K562 (cell line): ENCODE data around the gene SLC36A3. TPM values are rescaled to one million over a fixed set of nuclear protein-coding genes. Genes with fewer than 3 reads are reported as not detected.

Source experiments
- ATAC-seq: fragments of 200-7000 bp; cut with Tn5 transposase; 3 replicates; pipeline ENCODE4 v1.9.1; 2020; ENCODE audit warnings: moderate library complexity
- BruUV-seq: library from RNA; stranded (reverse); fragments of 400-500 nt; replicated peaks from 2 replicates; lab custom pipeline; 2021; lab: Mats Ljungman, UMichigan
- CTCF ChIA-PET: fragments of 300-600 bp; formaldehyde crosslinking; extraction: SDS; loops from one replicate; lab custom pipeline; 2021; ENCODE audit warnings: low intra/inter-chr PET ratio; lab: Yijun Ruan, JAX
- POLR2A ChIA-PET: fragments of 300-600, 350-650 bp; sonication (Branson Sonifier 250); formaldehyde crosslinking; extraction: SDS; loops from one replicate; lab custom pipeline; 2021; ENCODE audit warnings: antibody characterized with exemption, inconsistent platforms; lab: Yijun Ruan, JAX
- DNase-seq, 4 experiments: peaks; one replicate each; pipeline versions ENCODE4 v3.0.0 to v3.0.0-alpha.2; 2011 to 2018; ENCODE audit warnings: low spot score in 3 of 4, mixed read lengths in 3 of 4; ENCODE audit errors: extremely low read depth in 1 of 4
- FAIRE-seq: peaks from 2 replicates; lab custom pipeline; 2011; peaks lifted over from hg19 to GRCh38; lab: Jason Lieb, UNC
- H2AFZ ChIP-seq: 2 replicates; pipeline ENCODE4 v1.6.0; 2011; ENCODE audit warnings: low read depth, low read length, control low read depth, inconsistent platforms
- H3K27ac ChIP-seq: fragments of 200-600 bp; 3 replicates; pipeline ENCODE4 v1.8.0; 2011; ENCODE audit warnings: low read depth, mild to moderate bottlenecking, control low read depth, inconsistent platforms, low read length, moderate library complexity, mixed read lengths; ENCODE audit errors: extremely low read depth
- H3K27me3 ChIP-seq, 2 experiments: fragments of 300-600 bp in 1 of 2; 2 replicates in 1 of 2; 3 replicates in 1 of 2; pipeline versions ENCODE4 v1.6.0 to v1.8.0; 2011; ENCODE audit warnings: inconsistent platforms in 2 of 2, low read length in 2 of 2, mild to moderate bottlenecking in 1 of 2, mixed read lengths in 1 of 2, moderate library complexity in 1 of 2; ENCODE audit not compliant: control insufficient read depth in 2 of 2, insufficient read depth in 2 of 2
- H3K36me3 ChIP-seq: fragments of 300-600 bp; 3 replicates; pipeline ENCODE4 v1.8.0; 2011; ENCODE audit warnings: mild to moderate bottlenecking, low read length, inconsistent platforms; ENCODE audit not compliant: control insufficient read depth, insufficient read depth
- H3K4me1 ChIP-seq, 2 experiments: fragments of 200-600 bp in 1 of 2; replicated peaks in 1 of 2; 2 replicates in 1 of 2; 3 replicates in 1 of 2; pipeline versions ENCODE4 v1.5.1 to v1.8.0; 2011; ENCODE audit warnings: inconsistent platforms in 2 of 2, low read length in 2 of 2, mild to moderate bottlenecking in 1 of 2, mixed read lengths in 1 of 2, moderate library complexity in 1 of 2; ENCODE audit not compliant: control insufficient read depth in 2 of 2, insufficient read depth in 2 of 2
- H3K4me2 ChIP-seq: 2 replicates; pipeline ENCODE4 v1.6.1; 2011; ENCODE audit warnings: low read length, control low read depth, inconsistent platforms, mixed read lengths; ENCODE audit not compliant: insufficient read depth
- H3K4me3 ChIP-seq: fragments of 200-600 bp; sonication (generic), shearing (Covaris generic); 2 replicates; pipeline ENCODE4 v1.5.1; 2016; ENCODE audit warnings: control low read depth, inconsistent platforms
- H3K79me2 ChIP-seq: fragments of 200-600 bp; 3 replicates; pipeline ENCODE4 v1.8.0; 2011; ENCODE audit warnings: low read length, inconsistent platforms; ENCODE audit not compliant: control insufficient read depth, insufficient read depth
- H3K9ac ChIP-seq, 2 experiments: 2 replicates each; pipeline versions ENCODE4 v1.6.0 to v1.6.1; 2011; ENCODE audit warnings: low read depth in 2 of 2, low read length in 2 of 2, control low read depth in 1 of 2, inconsistent platforms in 1 of 2, mild to moderate bottlenecking in 1 of 2, mixed read lengths in 1 of 2; ENCODE audit not compliant: insufficient read depth in 1 of 2
- H3K9me1 ChIP-seq: one replicate; pipeline ENCODE4 v1.6.0; 2011; ENCODE audit warnings: inconsistent platforms, mild to moderate bottlenecking, low read length, moderate library complexity; ENCODE audit not compliant: control insufficient read depth, insufficient read depth
- H3K9me3 ChIP-seq: replicated peaks from 2 replicates; pipeline ENCODE4 v1.5.1; 2011; ENCODE audit warnings: low read depth, low read length, inconsistent platforms; ENCODE audit not compliant: control insufficient read depth, insufficient read depth
- H4K20me1 ChIP-seq: replicated peaks from 2 replicates; pipeline ENCODE4 v1.6.1; 2011; ENCODE audit warnings: low read length, inconsistent platforms, mixed read lengths; ENCODE audit not compliant: control insufficient read depth, insufficient read depth
- ASH1L ChIP-seq: fragments of 450-650 bp; IDR thresholded peaks from 2 replicates; pipeline ENCODE4 v1.6.1; 2018; ENCODE audit warnings: borderline replicate concordance, mild to moderate bottlenecking, low read depth; ENCODE audit not compliant: partially characterized antibody
- BCL6 ChIP-seq: fragments of 250-450 bp; sonication (Bioruptor Pico); IDR thresholded peaks from 2 replicates; pipeline ENCODE4 v1.4.0; 2020
- BCOR ChIP-seq: fragments of 450-650 bp; IDR thresholded peaks from 2 replicates; pipeline ENCODE4 v1.6.1; 2016
- BMI1 ChIP-seq: fragments of 150-350 bp; IDR thresholded peaks from 2 replicates; pipeline ENCODE4 v1.6.1; 2014; ENCODE audit warnings: low read length
- CEBPB ChIP-seq: fragments of 450-650 bp; IDR thresholded peaks from 2 replicates; pipeline ENCODE4 v1.6.1; 2016; ENCODE audit warnings: missing genetic modification characterization, missing compliant biosample characterization
- CHD1 ChIP-seq: fragments of 200-600 bp; sonication (generic); IDR thresholded peaks from one replicate; pipeline ENCODE4 v1.6.1; 2012; ENCODE audit warnings: mild to moderate bottlenecking, moderate library complexity, low read length, inconsistent platforms
- CREM ChIP-seq: IDR thresholded peaks from 2 replicates; pipeline ENCODE4 v1.6.1; 2014; ENCODE audit warnings: antibody characterized with exemption, low read depth
- DACH1 ChIP-seq: fragments of 450-650 bp; IDR thresholded peaks from 2 replicates; pipeline ENCODE4 v1.6.1; 2018; ENCODE audit not compliant: partially characterized antibody
- KAT2B ChIP-seq: IDR thresholded peaks from one replicate; pipeline ENCODE4 v1.6.1; 2012; ENCODE audit warnings: low read depth, mild to moderate bottlenecking, control low read depth, inconsistent platforms, low read length, moderate library complexity
- MTA2 ChIP-seq: fragments of 450-650 bp; IDR thresholded peaks from 2 replicates; pipeline ENCODE4 v1.6.1; 2016; ENCODE audit warnings: low read depth
- PML ChIP-seq: IDR thresholded peaks from 2 replicates; pipeline ENCODE4 v1.6.1; 2012; ENCODE audit warnings: low read length, inconsistent platforms
- RBBP5 ChIP-seq: fragments of 200-600 bp; sonication (generic); IDR thresholded peaks from 2 replicates; pipeline ENCODE4 v1.6.1; 2012; ENCODE audit warnings: borderline replicate concordance, mild to moderate bottlenecking, low read length, control low read depth, inconsistent platforms; ENCODE audit not compliant: insufficient read depth, poor library complexity, severe bottlenecking
- RBM25 ChIP-seq: fragments of 200-400 bp; formaldehyde crosslinking; IDR thresholded peaks from 2 replicates; pipeline ENCODE4 v1.6.1; 2018; ENCODE audit warnings: low read length, low read depth, moderate library complexity; ENCODE audit not compliant: severe bottlenecking
- RFX7 ChIP-seq: fragments of 250-450 bp; sonication (Bioruptor Pico); IDR thresholded peaks from 2 replicates; pipeline ENCODE4 v1.5.1; 2021; ENCODE audit warnings: mild to moderate bottlenecking
- SRSF3 ChIP-seq: fragments of 200-400 bp; formaldehyde crosslinking; IDR thresholded peaks from 2 replicates; pipeline ENCODE4 v1.6.1; 2016; ENCODE audit warnings: mild to moderate bottlenecking, low read length, moderate library complexity; ENCODE audit not compliant: insufficient read depth
- STAT5B ChIP-seq: fragments of 250-450 bp; sonication (Bioruptor Pico); IDR thresholded peaks from 2 replicates; pipeline ENCODE4 v1.8.0; 2021; ENCODE audit warnings: mild to moderate bottlenecking, inconsistent platforms
- TCF7L2 ChIP-seq: fragments of 150-350 bp; IDR thresholded peaks from 2 replicates; pipeline ENCODE4 v1.6.1; 2016; ENCODE audit warnings: low read depth, mild to moderate bottlenecking, low read length, moderate library complexity
- ZNF384 ChIP-seq: IDR thresholded peaks from 2 replicates; pipeline ENCODE4 v1.6.1; 2012; ENCODE audit warnings: low read depth, low read length, improper control_type of control experiment
- ZNF740 ChIP-seq, 3 experiments: fragments of 200-800 bp in 1 of 3; sonication (Bioruptor generic) in 1 of 3; sonication (generic) in 1 of 3; formaldehyde crosslinking in 1 of 3; IDR thresholded peaks; 2 replicates each; pipeline versions ENCODE4 v1.6.1 to v1.8.0; 2016 to 2022; ENCODE audit warnings: mild to moderate bottlenecking in 2 of 3, missing compliant biosample characterization in 2 of 3, missing genetic modification characterization in 2 of 3, missing genetic modification reagents in 1 of 3
- WGBS: fragments of 100-300 bp; shearing (Covaris generic); methylation state at CpG from one replicate; pipeline ENCODE4 v1.1.6; 2016; ENCODE audit warnings: low coverage, mixed read lengths; ENCODE audit not compliant: insufficient coverage; ENCODE audit errors: missing lambda C conversion rate; 5-methylcytosine and 5-hydroxymethylcytosine counted together
- in situ Hi-C: fragments of 300-500 bp; cut with MboI; formaldehyde crosslinking; loops from 4 replicates; pipeline ENCODE4 v1.15.0; 2018; ENCODE audit warnings: inconsistent platforms, mixed read lengths
- intact Hi-C: fragments of 100-400 bp; cut with micrococcal nuclease; formaldehyde crosslinking; loops from 2 replicates; pipeline ENCODE4 v1.14.2; 2022
- polyA plus RNA-seq, 8 experiments: library from polyadenylated mRNA; depleted of rRNA in 4 of 8; stranded (reverse) in 5 of 8; unstranded in 3 of 8; fragments of >200 nt; fragmentation: Nextera tagmentation in 2 of 8; fragmentation: Illumina TruSeq in 1 of 8; extraction: Ambion mirVana in 2 of 8; extraction: Trizol in 1 of 8; gene quantifications; 2 replicates each; pipeline versions ENCODE4 v1.2.1 to v1.2.3, GENCODE V29; 2011 to 2014; ENCODE audit warnings: inconsistent platforms in 1 of 8, missing spikeins in 1 of 8
- total RNA-seq, 7 experiments: library from RNA; depleted of rRNA in 6 of 7; stranded (reverse); fragments of >200 nt in 6 of 7; fragmentation: Illumina TruSeq in 2 of 7; extraction: Trizol in 2 of 7; gene quantifications; 2 replicates each; pipeline versions ENCODE4 v1.2.1 to v1.2.3, GENCODE V29; 2011 to 2021; ENCODE audit warnings: low replicate concordance in 1 of 7
- TF ChIP-seq, protein P1 (sequence below): sonication (generic); formaldehyde crosslinking; IDR thresholded peaks from 2 replicates; pipeline ENCODE4 v1.5.0; 2020; ENCODE audit warnings: missing genetic modification reagents
- TF ChIP-seq, protein P2 (sequence below): sonication (generic); formaldehyde crosslinking; IDR thresholded peaks from 2 replicates; pipeline ENCODE4 v1.8.0; 2022; ENCODE audit warnings: mild to moderate bottlenecking, missing genetic modification reagents

SLC36A3 gene
- total and polyA plus RNA-seq, 9 of the 15 experiments (the other 6 are each of a cell fraction or from before 2014, with no cell fraction given) = not detected

DNA sequence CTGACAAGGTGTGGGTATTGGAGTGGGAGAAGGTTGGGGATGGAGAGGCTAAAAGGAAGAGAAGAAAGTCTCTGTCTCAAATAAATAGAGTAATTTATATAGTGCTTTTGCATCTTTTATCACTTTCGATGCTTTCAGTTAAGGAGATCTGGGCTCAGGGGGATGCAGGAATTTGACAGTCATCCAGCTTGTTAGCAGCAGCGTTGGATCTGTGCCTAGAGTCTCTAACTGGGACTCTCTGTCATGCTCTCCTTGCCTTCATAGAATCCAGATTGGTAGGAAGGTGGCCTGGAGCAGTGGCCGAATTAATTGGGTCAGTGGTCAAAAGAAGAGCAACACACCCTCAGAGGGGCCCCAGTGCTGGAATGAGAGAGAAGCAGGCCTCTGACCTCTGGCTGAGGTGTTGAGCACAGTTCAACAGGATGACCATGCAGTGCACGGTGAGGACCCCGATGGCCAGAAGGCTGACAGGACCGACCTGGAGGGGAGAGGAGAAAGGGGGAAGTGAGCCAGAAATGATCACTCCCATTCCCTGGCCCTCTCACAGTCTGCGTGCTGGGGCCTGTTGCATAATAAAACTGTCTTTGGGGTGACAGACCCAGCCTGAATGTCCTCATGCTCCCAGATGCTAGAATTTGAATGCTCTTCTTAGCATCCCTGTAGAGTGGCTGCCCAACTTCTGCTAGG, 7.6 kb downstream of the SLC36A3 start (continued):
- no peak for TF ChIP-seq CREM
- TF ChIP-seq CHD1 = no peak
- TF ChIP-seq ZNF384 = no peak
- no peak for TF ChIP-seq MTA2
- TF ChIP-seq DACH1 = no peak

DNA sequence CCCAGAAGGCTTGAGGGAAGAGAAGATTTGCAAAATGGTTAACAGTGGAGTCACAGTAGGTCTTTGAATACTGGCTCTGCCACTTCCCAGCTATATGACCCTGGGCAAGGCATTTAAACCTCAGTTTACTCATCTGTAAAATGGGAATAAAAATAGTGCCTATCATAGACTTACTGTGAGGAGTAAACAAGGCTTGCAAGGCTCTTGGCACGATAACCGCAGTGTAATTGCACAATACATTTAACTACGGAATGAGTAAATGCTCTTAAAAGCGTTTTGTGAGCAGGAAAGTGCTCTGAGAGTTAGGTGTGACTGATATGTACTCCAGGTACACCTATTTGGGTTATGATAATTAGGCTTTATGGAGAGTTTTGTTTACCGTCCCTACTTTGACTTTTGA, 8.4 kb downstream of the SLC36A3 start:
- Histone ChIP-seq H2AFZ (no peak overlapping the region), H3K79me2 (no peaks in the 10 kb centered on the region), H3K9me3 (no peaks in the 10 kb centered on the region), H3K27ac (no peak overlapping the region), H3K4me3 (no peak overlapping the region), H3K4me2 (no peak overlapping the region), H3K4me1 (no peaks in the 10 kb centered on the region), H3K9me1 (no peaks in the 10 kb centered on the region), H3K36me3 (no peaks in the 10 kb centered on the region), H3K27me3 (peaks cover 6 to 12% of the 10 kb centered on the region in 2 experiments; a peak in 4 of 5 replicates), H3K9ac (no peak overlapping the region), H4K20me1 (no peaks in the 10 kb centered on the region)
- intact Hi-C loops = no loop called here
- ATAC-seq = no peak
- no TSS peak for BruUV-seq
- no peak for FAIRE-seq
- POLR2A ChIA-PET = interaction anchor here (0.6 kb wide), 2 partner anchors 169 to 446 kb away, joined by 3 to 4 read pairs; no protein-coding TSS in a partner anchor
- CTCF ChIA-PET = no interaction called here
- in situ Hi-C loops = no loop called here
- no peak for DNase-seq
- 1% methylated on average over 5 of the region's 5 CpGs for WGBS
- TF ChIP-seq STAT5B = no peak
- TF ChIP-seq, protein P1, sequence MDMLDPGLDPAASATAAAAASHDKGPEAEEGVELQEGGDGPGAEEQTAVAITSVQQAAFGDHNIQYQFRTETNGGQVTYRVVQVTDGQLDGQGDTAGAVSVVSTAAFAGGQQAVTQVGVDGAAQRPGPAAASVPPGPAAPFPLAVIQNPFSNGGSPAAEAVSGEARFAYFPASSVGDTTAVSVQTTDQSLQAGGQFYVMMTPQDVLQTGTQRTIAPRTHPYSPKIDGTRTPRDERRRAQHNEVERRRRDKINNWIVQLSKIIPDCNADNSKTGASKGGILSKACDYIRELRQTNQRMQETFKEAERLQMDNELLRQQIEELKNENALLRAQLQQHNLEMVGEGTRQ (CRISPR knock-in tag) = no peak
- TF ChIP-seq CEBPB = peak; percentile 62
- no peak for TF ChIP-seq RBBP5
- TF ChIP-seq, protein P2, sequence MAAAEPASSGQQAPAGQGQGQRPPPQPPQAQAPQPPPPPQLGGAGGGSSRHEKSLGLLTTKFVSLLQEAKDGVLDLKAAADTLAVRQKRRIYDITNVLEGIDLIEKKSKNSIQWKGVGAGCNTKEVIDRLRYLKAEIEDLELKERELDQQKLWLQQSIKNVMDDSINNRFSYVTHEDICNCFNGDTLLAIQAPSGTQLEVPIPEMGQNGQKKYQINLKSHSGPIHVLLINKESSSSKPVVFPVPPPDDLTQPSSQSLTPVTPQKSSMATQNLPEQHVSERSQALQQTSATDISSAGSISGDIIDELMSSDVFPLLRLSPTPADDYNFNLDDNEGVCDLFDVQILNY (CRISPR knock-in tag) = no peak
- peak; percentile 84 for TF ChIP-seq RBM25
- no peak for TF ChIP-seq ASH1L
- TF ChIP-seq PML = no peak
- no peak for TF ChIP-seq BCL6
- TF ChIP-seq SRSF3 = no peak
- TF ChIP-seq BMI1 = no peak
- peak; percentile 61 for TF ChIP-seq BCOR
- no peak for TF ChIP-seq ZNF740 (CRISPR knock-in tag; IDR thresholded peaks at IDR 0.05)
- no peak for TF ChIP-seq ZNF740 (tag; IDR thresholded peaks at IDR 0.05)
- TF ChIP-seq KAT2B = no peak
- TF ChIP-seq RFX7 (CRISPR knock-in tag) = no peak
- no peak for TF ChIP-seq TCF7L2
